Skeletal muscle satellite cell (primary cell): ENCODE results near the gene MAML3.

Experiments used
- H3K27me3 ChIP-seq: 2 replicates; pipeline ENCODE4 v1.7.0; 2013; ENCODE audit warnings: low read length; ENCODE audit not compliant: control insufficient read depth, insufficient read depth
- H3K36me3 ChIP-seq: 2 replicates; pipeline ENCODE4 v1.7.0; 2013; ENCODE audit warnings: mild to moderate bottlenecking, control low read depth, low read length; ENCODE audit not compliant: insufficient read depth
- H3K4me1 ChIP-seq: 2 replicates; pipeline ENCODE4 v1.7.0; 2013; ENCODE audit warnings: low read length; ENCODE audit not compliant: control insufficient read depth, insufficient read depth
- H3K4me2 ChIP-seq: 2 replicates; pipeline ENCODE4 v1.7.0; 2013; ENCODE audit warnings: mild to moderate bottlenecking, low read length
- H3K4me3 ChIP-seq: 2 replicates; pipeline ENCODE4 v1.7.0; 2013; ENCODE audit warnings: low read length
- H3K9ac ChIP-seq: 2 replicates; pipeline ENCODE4 v1.7.0; 2013; ENCODE audit warnings: mild to moderate bottlenecking, low read depth, low read length, moderate library complexity
- H3K9me3 ChIP-seq: replicated peaks from 2 replicates; pipeline ENCODE4 v1.7.0; 2013; ENCODE audit warnings: mild to moderate bottlenecking, control low read depth, low read length

MAML3 gene

GRCh38 chr4:140085062-140085622 lies 68.8 kb downstream of the MAML3 start:
- Histone ChIP-seq H3K4me1 (peaks cover 6% of the 10 kb centered on the region), H3K4me3 (no peak overlapping the region), H3K27me3 (no peaks in the 10 kb centered on the region), H3K9ac (no peak overlapping the region), H3K36me3 (no peaks in the 10 kb centered on the region), H3K4me2 (no peak overlapping the region), H3K9me3 (no peaks in the 10 kb centered on the region)

- Histone ChIP-seq H3K9ac (no peak overlapping the region), H3K4me1 (no peaks in the 10 kb centered on the region), H3K36me3 (no peaks in the 10 kb centered on the region), H3K27me3 (no peaks in the 10 kb centered on the region), H3K9me3 (no peaks in the 10 kb centered on the region), H3K4me2 (no peak overlapping the region), H3K4me3 (no peak overlapping the region)
Observed at GRCh38 chr4:140084385-140084784, 69.6 kb downstream of the MAML3 start.

DNA sequence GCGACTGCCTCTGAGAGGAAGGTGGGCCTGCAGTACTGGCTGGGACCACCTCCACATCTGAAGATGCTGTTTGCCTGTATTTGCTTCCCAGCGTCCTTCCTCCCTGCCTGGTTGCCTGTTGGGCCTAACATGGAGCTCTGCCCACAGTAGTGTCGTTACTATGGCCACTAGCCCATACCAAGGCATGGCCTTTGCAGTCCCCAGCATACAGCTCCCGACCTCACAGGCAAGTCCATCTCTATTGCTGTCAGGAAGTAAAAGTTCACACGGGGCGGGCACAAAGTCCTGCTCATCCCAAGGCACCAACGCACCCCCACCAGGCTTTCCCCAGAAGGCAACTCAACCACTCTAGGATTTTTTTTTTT lies 71.6 kb downstream of the MAML3 start:
- H3K4me1 ChIP-seq, result peaks cover 11% of the 10 kb centered on the region
- no peaks in the 10 kb centered on the region for H3K27me3 ChIP-seq
- H3K4me3 ChIP-seq, result no peak overlapping the region
- H3K9me3 ChIP-seq, result no peaks in the 10 kb centered on the region
- H3K4me2 ChIP-seq, result no peak overlapping the region
- H3K36me3 ChIP-seq, result no peaks in the 10 kb centered on the region
- H3K9ac ChIP-seq, result no peak overlapping the region

DNA sequence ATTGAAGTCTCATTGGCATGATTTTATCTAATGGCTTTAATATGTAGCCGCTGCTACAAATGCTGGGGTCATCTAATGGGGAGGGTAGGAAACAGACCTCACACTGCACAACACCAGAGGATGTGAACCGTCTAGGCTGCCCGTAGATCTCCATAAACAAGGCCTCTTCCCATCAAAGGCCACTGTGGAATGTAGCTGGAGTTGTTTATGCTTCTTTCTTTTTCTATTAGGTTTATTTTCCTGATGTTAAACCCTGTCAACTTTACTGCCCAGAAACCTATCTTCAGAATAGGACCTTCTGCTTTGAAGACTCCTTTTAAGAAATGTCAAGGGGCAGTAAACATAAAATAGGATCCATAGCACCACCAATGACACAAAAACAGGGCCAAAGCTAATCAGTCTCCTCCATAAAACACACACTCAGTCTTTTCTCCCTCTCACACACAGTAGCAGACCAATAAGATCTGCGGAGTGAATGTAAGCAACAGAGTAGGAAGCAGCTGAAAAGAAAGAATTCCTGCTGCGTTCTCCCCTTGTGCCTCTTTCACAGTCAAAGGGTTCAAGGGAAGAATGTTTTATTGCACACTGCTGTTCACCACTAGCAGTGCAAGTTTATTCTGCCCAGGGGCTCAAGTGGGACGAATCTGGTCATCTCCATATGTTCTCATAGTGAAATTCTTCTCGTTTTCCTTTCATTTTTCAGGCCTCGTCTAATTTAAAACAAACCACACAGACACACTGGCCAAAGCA lies 72.2 kb downstream of the MAML3 start:
- no peaks in the 10 kb centered on the region for H3K9me3 ChIP-seq
- H3K4me3 ChIP-seq, result no peak overlapping the region
- H3K4me1 ChIP-seq, result peaks cover 11% of the 10 kb centered on the region
- H3K9ac ChIP-seq, result no peak overlapping the region
- no peaks in the 10 kb centered on the region for H3K36me3 ChIP-seq
- no peak overlapping the region for H3K4me2 ChIP-seq
- no peaks in the 10 kb centered on the region for H3K27me3 ChIP-seq

- Histone ChIP-seq H3K4me3 (no peak overlapping the region), H3K9me3 (no peaks in the 10 kb centered on the region), H3K9ac (no peak overlapping the region), H3K36me3 (no peaks in the 10 kb centered on the region), H3K4me1 (peaks cover 11% of the 10 kb centered on the region), H3K4me2 (no peak overlapping the region), H3K27me3 (no peaks in the 10 kb centered on the region)
Observed at GRCh38 chr4:140080883-140081282, 73.1 kb downstream of the MAML3 start.

DNA sequence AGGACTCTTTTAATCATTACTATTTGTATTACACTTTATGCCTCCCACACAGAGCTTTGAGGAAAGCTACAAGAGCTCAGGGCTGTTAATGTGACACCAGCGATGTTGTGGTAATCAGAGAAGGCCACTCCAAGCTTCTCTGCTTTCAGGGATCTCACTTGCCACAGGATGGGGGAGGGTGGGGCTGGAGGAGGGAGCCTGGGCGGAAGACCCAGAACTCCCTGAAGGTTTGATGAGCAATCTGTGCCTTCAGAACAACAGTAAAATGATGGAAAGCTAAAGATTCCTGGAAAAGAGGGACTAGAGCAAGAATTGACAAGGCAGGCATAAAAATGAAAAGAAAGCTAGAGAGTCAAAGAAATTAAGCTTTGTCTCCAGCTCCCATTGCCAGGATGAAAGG lies 75.6 kb downstream of the MAML3 start:
- Histone ChIP-seq H3K9ac (no peak overlapping the region), H3K4me2 (peak overlapping the region; percentile 6), H3K27me3 (no peaks in the 10 kb centered on the region), H3K4me1 (peaks cover 11% of the 10 kb centered on the region), H3K9me3 (no peaks in the 10 kb centered on the region), H3K4me3 (no peak overlapping the region), H3K36me3 (no peaks in the 10 kb centered on the region)

DNA sequence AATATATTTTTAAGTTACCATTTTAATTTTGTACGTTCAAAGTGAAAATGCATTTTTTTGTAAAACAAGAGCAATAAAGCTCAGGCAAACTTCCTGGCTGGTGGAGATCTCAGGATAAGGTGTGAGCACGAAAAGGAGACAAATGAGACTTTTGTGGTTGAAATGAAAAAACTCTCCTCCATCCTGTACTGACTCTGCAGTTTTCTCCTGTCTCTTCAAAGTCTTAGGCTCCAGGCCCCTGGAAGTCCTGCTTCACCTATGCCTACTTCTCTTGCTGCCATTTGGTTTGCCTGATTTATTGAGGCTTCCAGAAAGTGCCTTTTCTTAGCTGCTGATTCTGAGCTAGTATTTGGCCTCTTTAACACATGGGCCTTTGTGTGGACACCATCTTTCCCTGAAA lies 77.7 kb downstream of the MAML3 start:
- Histone ChIP-seq H3K4me1 (peaks cover 21% of the 10 kb centered on the region), H3K4me2 (no peak overlapping the region), H3K9me3 (no peaks in the 10 kb centered on the region), H3K9ac (no peak overlapping the region), H3K4me3 (no peak overlapping the region), H3K27me3 (no peaks in the 10 kb centered on the region), H3K36me3 (no peaks in the 10 kb centered on the region)

DNA sequence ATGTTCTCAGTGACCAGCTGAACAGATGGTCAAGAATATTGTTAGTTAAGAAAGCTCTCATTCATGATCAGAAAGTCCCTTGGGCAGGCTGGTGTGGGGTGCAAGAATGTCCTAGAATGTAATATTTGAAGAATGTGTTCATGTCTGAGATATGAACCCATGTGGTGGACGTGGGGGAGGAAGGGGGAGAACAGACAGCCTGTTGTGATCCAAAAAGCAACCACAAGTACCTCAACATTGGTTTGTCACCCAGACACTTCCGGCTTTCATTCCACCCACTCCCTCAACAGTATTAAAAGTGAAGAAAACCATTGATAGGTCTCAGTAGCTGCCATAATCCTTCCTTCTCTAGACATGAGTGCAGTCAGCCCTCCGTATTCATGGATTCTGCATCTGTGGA lies 82.2 kb downstream of the MAML3 start:
- H3K9me3 ChIP-seq, result no peaks in the 10 kb centered on the region
- H3K4me3 ChIP-seq, result no peak overlapping the region
- H3K4me1 ChIP-seq, result peaks cover 28% of the 10 kb centered on the region
- no peaks in the 10 kb centered on the region for H3K36me3 ChIP-seq
- H3K9ac ChIP-seq, result no peak overlapping the region
- H3K4me2 ChIP-seq, result peak overlapping the region; percentile 24
- no peaks in the 10 kb centered on the region for H3K27me3 ChIP-seq

- Histone ChIP-seq H3K36me3 (no peaks in the 10 kb centered on the region), H3K27me3 (no peaks in the 10 kb centered on the region), H3K4me3 (no peak overlapping the region), H3K9me3 (no peaks in the 10 kb centered on the region), H3K4me2 (peak overlapping the region; percentile 24), H3K9ac (no peak overlapping the region), H3K4me1 (peaks cover 28% of the 10 kb centered on the region)
Observed at GRCh38 chr4:140070973-140071372, 83.0 kb downstream of the MAML3 start.

- Histone ChIP-seq H3K4me2 (no peak overlapping the region), H3K9me3 (no peaks in the 10 kb centered on the region), H3K4me1 (peaks cover 28% of the 10 kb centered on the region), H3K9ac (no peak overlapping the region), H3K27me3 (no peaks in the 10 kb centered on the region), H3K4me3 (no peak overlapping the region), H3K36me3 (no peaks in the 10 kb centered on the region)
Observed at GRCh38 chr4:140070366-140070765, 83.6 kb downstream of the MAML3 start.

GRCh38 chr4:140069066-140069465 lies 84.9 kb downstream of the MAML3 start:
- Histone ChIP-seq H3K36me3 (no peaks in the 10 kb centered on the region), H3K9me3 (no peaks in the 10 kb centered on the region), H3K4me3 (no peak overlapping the region), H3K27me3 (no peaks in the 10 kb centered on the region), H3K9ac (no peak overlapping the region), H3K4me1 (peaks cover 28% of the 10 kb centered on the region), H3K4me2 (no peak overlapping the region)

DNA sequence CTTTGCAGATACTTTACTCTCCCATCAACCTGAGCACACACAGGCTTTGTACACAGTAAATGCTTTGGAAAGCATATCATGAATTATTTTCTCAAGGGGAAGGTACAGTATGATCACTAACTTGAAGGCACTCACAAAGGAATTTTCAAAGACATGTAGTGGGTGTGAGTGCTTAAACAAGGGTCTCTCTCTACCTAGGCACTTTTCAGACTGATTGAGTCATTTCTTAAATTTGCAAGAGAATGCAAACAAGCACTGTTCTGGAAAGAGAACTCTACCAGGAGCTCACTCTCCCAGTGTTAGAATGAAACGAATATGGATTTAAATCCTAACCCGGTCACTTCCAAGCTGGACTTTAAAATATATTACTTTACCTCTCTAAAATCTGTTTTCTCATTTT lies 85.7 kb downstream of the MAML3 start:
- Histone ChIP-seq H3K9ac (no peak overlapping the region), H3K36me3 (no peaks in the 10 kb centered on the region), H3K4me2 (no peak overlapping the region), H3K4me1 (peaks cover 28% of the 10 kb centered on the region), H3K27me3 (no peaks in the 10 kb centered on the region), H3K9me3 (no peaks in the 10 kb centered on the region), H3K4me3 (no peak overlapping the region)
